Heart left ventricle (tissue), 13 donors: ENCODE measurements around the gene GPBP1L1.

Source experiments
- POLR2A ChIP-seq, 2 donors: fragments of 450-650 bp; IDR thresholded peaks; one replicate each; pipeline ENCODE4 v1.6.1; 2017; ENCODE audit warnings: antibody characterized with exemption in 2 of 2, mild to moderate bottlenecking in 2 of 2, moderate library complexity in 2 of 2
- TF ChIP-seq, protein P1 (sequence below), 12 donors: fragments of 200-600 bp; sonication (generic) in 4 of 12; IDR thresholded peaks; one replicate each; pipeline versions ENCODE4 v1.5.0 to v1.8.0; 2018 to 2022; ENCODE audit warnings: antibody characterized with exemption in 12 of 12, mild to moderate bottlenecking in 5 of 12
- donor health status: ischemic (EF 13 %, LVEDD 7.1; RV severe dilation, severe dysfunction).
- donor health status: DM: no; HTN: yes; CAD: no.
- donor health status: DM: no; HTN: no; CAD: no.
- donor health status: ischemic (EF 25% LVEDD 6.9; RV normal size, moderate dysfunction).
- donor health status: ischemic (EF 25% LVEDD 5.7; RV mildly dilated, moderate dysfunction).
- donor health status: ischemic (EF 35%, LVEDD 5.7; RV mildly dilated, moderate dysfunction).
- donor health status: nonischemic (EF 11% LVEDD 7.7; RV severe dilation, severe dysfunction).
- donor health status: DM: yes; HTN: yes; CAD: no.
- donor health status: PGD.
- donor health status: ischemic (EF 29% LVEDD 5.4; RV normal size, mild dysfunction).
- donor health status: nonischemic (EF 23%, LVEDD 6.1; RV moderate dilation, normal function).

GRCh38 chr1:45679123-45679522 is 7.2 kb downstream of the GPBP1L1 start:
- TF ChIP-seq, protein P1, sequence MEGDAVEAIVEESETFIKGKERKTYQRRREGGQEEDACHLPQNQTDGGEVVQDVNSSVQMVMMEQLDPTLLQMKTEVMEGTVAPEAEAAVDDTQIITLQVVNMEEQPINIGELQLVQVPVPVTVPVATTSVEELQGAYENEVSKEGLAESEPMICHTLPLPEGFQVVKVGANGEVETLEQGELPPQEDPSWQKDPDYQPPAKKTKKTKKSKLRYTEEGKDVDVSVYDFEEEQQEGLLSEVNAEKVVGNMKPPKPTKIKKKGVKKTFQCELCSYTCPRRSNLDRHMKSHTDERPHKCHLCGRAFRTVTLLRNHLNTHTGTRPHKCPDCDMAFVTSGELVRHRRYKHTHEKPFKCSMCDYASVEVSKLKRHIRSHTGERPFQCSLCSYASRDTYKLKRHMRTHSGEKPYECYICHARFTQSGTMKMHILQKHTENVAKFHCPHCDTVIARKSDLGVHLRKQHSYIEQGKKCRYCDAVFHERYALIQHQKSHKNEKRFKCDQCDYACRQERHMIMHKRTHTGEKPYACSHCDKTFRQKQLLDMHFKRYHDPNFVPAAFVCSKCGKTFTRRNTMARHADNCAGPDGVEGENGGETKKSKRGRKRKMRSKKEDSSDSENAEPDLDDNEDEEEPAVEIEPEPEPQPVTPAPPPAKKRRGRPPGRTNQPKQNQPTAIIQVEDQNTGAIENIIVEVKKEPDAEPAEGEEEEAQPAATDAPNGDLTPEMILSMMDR (IDR thresholded peaks at IDR 0.05) = no peak
- no peak for TF ChIP-seq POLR2A (IDR thresholded peaks at IDR 0.05)
